Tibial nerve (tissue), 4 donors: ENCODE measurements around the gene MLLT1. TPM values are rescaled to one million over a fixed set of nuclear protein-coding genes. Genes with fewer than 3 reads are reported as not detected.

Experiments
- DNase-seq, 2 donors: peaks; one replicate each; pipeline ENCODE4 v3.0.0-alpha.2; 2019; ENCODE audit warnings: low spot score in 2 of 2
- H3K27ac ChIP-seq, 4 donors: fragments of 200-600 bp; sonication (generic) in 3 of 4; one replicate each; pipeline ENCODE4 v1.5.1; 2017 to 2019; ENCODE audit warnings: mild to moderate bottlenecking in 1 of 4
- H3K27me3 ChIP-seq, 2 donors: fragments of 200-600 bp; sonication (generic) in 1 of 2; one replicate each; pipeline versions ENCODE4 v1.5.1 to v1.6.0; 2017 to 2019
- H3K36me3 ChIP-seq, 3 donors: fragments of 200-600 bp; sonication (generic); one replicate each; pipeline ENCODE4 v1.5.1; 2018 to 2019
- H3K4me1 ChIP-seq, 4 donors: fragments of 200-600 bp; sonication (generic) in 3 of 4; one replicate each; pipeline ENCODE4 v1.5.1; 2017 to 2019
- H3K4me3 ChIP-seq, 4 donors: fragments of 200-600 bp; sonication (generic) in 3 of 4; one replicate each; pipeline ENCODE4 v1.5.1; 2017 to 2019; ENCODE audit warnings: mild to moderate bottlenecking in 1 of 4, moderate library complexity in 1 of 4
- H3K9me3 ChIP-seq, 4 donors: fragments of 200-600 bp; sonication (generic) in 3 of 4; one replicate each; pipeline ENCODE4 v1.5.1; 2017 to 2019
- CTCF ChIP-seq, 5 experiments: fragments of 200-600 bp in 3 of 5; fragments of 450-650 bp in 2 of 5; sonication (generic) in 3 of 5; IDR thresholded peaks; one replicate each; pipeline ENCODE4 v1.5.1; 2016 to 2019; ENCODE audit warnings: antibody characterized with exemption in 5 of 5, mild to moderate bottlenecking in 3 of 5, moderate library complexity in 2 of 5
- EP300 ChIP-seq, 2 donors: sonication (generic); formaldehyde crosslinking; IDR thresholded peaks; one replicate each; pipeline ENCODE4 v1.6.1; 2017; ENCODE audit warnings: antibody characterized with exemption in 2 of 2, mild to moderate bottlenecking in 1 of 2
- POLR2A ChIP-seq, 2 donors: fragments of 450-650 bp; IDR thresholded peaks; one replicate each; pipeline ENCODE4 v1.6.1; 2017; ENCODE audit warnings: antibody characterized with exemption in 2 of 2, mild to moderate bottlenecking in 2 of 2, moderate library complexity in 2 of 2
- WGBS, 2 donors: methylation state at CpG; one replicate each; pipeline ENCODE4 v1.1.5; 2018; 5-methylcytosine and 5-hydroxymethylcytosine counted together
- total RNA-seq, 4 donors: library from RNA; depleted of rRNA; stranded (reverse); fragments of >200 nt; gene quantifications; one replicate each; pipeline ENCODE4 v1.1.0, GENCODE V29; 2016

Gene MLLT1
- total RNA-seq, 4 donors from 2014 or later: 15.1 to 42.0 (median 19.9) TPM

DNA sequence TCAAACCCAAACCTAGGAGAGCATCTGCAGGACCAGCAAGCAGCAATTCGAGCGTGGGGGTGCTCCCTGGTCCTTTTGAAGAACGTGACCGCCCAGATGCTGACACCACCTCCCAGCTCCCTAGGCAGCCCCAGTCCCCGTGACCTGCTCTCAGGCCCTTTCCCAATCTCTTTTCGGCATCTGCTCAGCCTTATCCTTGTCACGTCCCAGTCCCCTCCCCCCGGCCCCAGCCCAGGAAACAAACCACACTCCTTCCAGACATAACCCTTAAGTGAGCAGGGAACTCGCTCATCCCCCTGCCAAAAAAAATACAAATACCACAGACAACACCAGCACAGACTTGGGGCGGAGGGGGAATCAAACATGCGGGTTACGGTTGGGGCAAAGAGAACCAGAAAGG is 3.3 kb downstream of the MLLT1 start:
- no peak for TF ChIP-seq CTCF (IDR thresholded peaks at IDR 0.05)
- peak in 1 of 2 donors; percentile 31 for TF ChIP-seq EP300 (IDR thresholded peaks at IDR 0.05)

GRCh38 chr19:6275170-6275744 is 4.5 kb downstream of the MLLT1 start:
- H3K4me3 ChIP-seq: no peak overlapping the region
- H3K27ac ChIP-seq: peak overlapping the region; percentile 75 to 93 (median 85)
- no peaks in the 10 kb centered on the region for H3K9me3 ChIP-seq
- no peak for DNase-seq
- H3K27me3 ChIP-seq: no peaks in the 10 kb centered on the region
- H3K4me1 ChIP-seq: peaks cover 0 to 89% (median 77%) of the 10 kb centered on the region in 4 donors
- 77 to 81% methylated on average over 18 of the region's 18 CpGs for WGBS, 2 donors
- peaks cover 0 to 5% (median 0%) of the 10 kb centered on the region in 3 donors for H3K36me3 ChIP-seq
- TF ChIP-seq POLR2A (IDR thresholded peaks at IDR 0.05) (no peak), EP300 (IDR thresholded peaks at IDR 0.05) (no peak), CTCF (IDR thresholded peaks at IDR 0.05) (no peak)

More for the DNA sequence above, 3.3 kb downstream of the MLLT1 start:
- peak; percentile 59 to 72 for DNase-seq
- H3K9me3 ChIP-seq: no peaks in the 10 kb centered on the region
- H3K27me3 ChIP-seq: no peaks in the 10 kb centered on the region
- H3K4me1 ChIP-seq: peaks cover 0 to 78% (median 68%) of the 10 kb centered on the region in 4 donors
- peak overlapping the region in 3 of 4 donors; percentile 57 to 93 (median 89) for H3K27ac ChIP-seq
- 44 to 49% methylated on average over 12 of the region's 12 CpGs for WGBS, 2 donors
- no peak overlapping the region for H3K4me3 ChIP-seq
- H3K36me3 ChIP-seq: no peaks in the 10 kb centered on the region

DNA sequence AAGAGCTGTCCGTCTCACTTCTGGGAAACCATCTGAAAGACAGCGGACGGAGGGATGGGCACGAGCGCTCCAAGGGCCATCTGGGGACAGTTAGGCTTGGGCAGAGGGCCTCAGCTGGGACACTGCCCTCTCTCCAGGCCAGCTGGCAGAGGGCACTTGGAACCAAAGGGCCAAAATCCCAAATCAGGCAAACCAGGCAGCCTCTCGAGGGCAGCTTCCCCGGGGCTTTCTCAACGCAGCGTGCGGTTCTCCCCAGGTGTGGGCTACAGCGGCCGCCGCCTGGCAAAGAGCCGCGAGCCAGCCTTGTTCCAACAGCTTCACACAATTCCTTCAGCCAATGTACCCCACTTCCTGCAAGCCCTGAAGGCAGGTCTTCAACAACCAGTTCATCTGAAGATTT is 5.0 kb downstream of the MLLT1 start:
- Histone ChIP-seq H3K27ac (peak overlapping the region; percentile 75 to 93 (median 85)), H3K27me3 (no peaks in the 10 kb centered on the region), H3K9me3 (no peaks in the 10 kb centered on the region), H3K36me3 (peaks cover 0 to 10% (median 0%) of the 10 kb centered on the region in 3 donors), H3K4me3 (no peak overlapping the region), H3K4me1 (peaks cover 0 to 94% (median 77%) of the 10 kb centered on the region in 4 donors)
- TF ChIP-seq EP300 (IDR thresholded peaks at IDR 0.05): no peak
- no peak for TF ChIP-seq CTCF (IDR thresholded peaks at IDR 0.05)
- TF ChIP-seq POLR2A (IDR thresholded peaks at IDR 0.05): no peak
- no peak for DNase-seq
- 71 to 76% methylated on average over 13 to 15 of the region's 15 CpGs for WGBS, 2 donors

- peak overlapping the region in 3 of 4 donors; percentile 16 to 34 (median 17) for H3K4me3 ChIP-seq
- 2 to 9% methylated on average over 27 of the region's 30 CpGs for WGBS, 2 donors
- no peak for TF ChIP-seq POLR2A (IDR thresholded peaks at IDR 0.05)
- peak in 1 of 5 experiments; percentile 16 for TF ChIP-seq CTCF (IDR thresholded peaks at IDR 0.05)
- TF ChIP-seq EP300 (IDR thresholded peaks at IDR 0.05): peak; percentile 64 to 97
- no peaks in the 10 kb centered on the region for H3K9me3 ChIP-seq
- peaks cover 0 to 18% (median 0%) of the 10 kb centered on the region in 3 donors for H3K36me3 ChIP-seq
- H3K4me1 ChIP-seq: peaks cover 0 to 100% (median 77%) of the 10 kb centered on the region in 4 donors
- DNase-seq: peak; percentile 75 to 85
- H3K27me3 ChIP-seq: no peaks in the 10 kb centered on the region
- H3K27ac ChIP-seq: peak overlapping the region; percentile 75 to 93 (median 85)
Measured at GRCh38 chr19:6273701-6274601, 5.8 kb downstream of the MLLT1 start.
